ENCODE data around the gene CYTH1. TPM values are rescaled to one million over a fixed set of nuclear protein-coding genes. Genes with fewer than 3 reads are reported as not detected.

The CYTH1 gene
- total and polyA plus RNA-seq, 8 donors, result 18.3 to 34.4 (median 23.5) TPM

GRCh38 chr17:78684026-78684425 is 98.0 kb downstream of the CYTH1 start:
- DNase-seq (peak in 1 of 6 donors; percentile 10), FAIRE-seq (no peak)
- peaks cover 0 to 21% (median 4%) of the 10 kb centered on the region in 3 donors for H3K36me3 ChIP-seq

GRCh38 chr17:78683408-78683961 is 98.6 kb downstream of the CYTH1 start:
- Histone ChIP-seq H3K36me3 (peaks cover 0 to 26% (median 4%) of the 10 kb centered on the region in 3 donors), H3K27me3 (no peaks in the 10 kb centered on the region), H3K9me3 (no peaks in the 10 kb centered on the region), H3K27ac (no peak overlapping the region), H3K4me3 (no peak overlapping the region), H3K4me1 (no peaks in the 10 kb centered on the region)
- intact Hi-C loops (cut with DNase I), result no loop called here
- TF ChIP-seq, protein P1, sequence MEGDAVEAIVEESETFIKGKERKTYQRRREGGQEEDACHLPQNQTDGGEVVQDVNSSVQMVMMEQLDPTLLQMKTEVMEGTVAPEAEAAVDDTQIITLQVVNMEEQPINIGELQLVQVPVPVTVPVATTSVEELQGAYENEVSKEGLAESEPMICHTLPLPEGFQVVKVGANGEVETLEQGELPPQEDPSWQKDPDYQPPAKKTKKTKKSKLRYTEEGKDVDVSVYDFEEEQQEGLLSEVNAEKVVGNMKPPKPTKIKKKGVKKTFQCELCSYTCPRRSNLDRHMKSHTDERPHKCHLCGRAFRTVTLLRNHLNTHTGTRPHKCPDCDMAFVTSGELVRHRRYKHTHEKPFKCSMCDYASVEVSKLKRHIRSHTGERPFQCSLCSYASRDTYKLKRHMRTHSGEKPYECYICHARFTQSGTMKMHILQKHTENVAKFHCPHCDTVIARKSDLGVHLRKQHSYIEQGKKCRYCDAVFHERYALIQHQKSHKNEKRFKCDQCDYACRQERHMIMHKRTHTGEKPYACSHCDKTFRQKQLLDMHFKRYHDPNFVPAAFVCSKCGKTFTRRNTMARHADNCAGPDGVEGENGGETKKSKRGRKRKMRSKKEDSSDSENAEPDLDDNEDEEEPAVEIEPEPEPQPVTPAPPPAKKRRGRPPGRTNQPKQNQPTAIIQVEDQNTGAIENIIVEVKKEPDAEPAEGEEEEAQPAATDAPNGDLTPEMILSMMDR (IDR thresholded peaks at IDR 0.05), result no peak
- FAIRE-seq (no peak), DNase-seq (peak in 1 of 6 donors; percentile 12), ATAC-seq (no peak)
- WGBS, 2 donors, result 94 to 97% methylated on average over 5 of the region's 5 CpGs

More at GRCh38 chr17:78684026-78684425, 98.0 kb downstream of the CYTH1 start:
- no peak overlapping the region for H3K4me3 ChIP-seq
- no peaks in the 10 kb centered on the region for H3K4me1 ChIP-seq
- H3K9me3 ChIP-seq, result no peaks in the 10 kb centered on the region
- ATAC-seq, result no peak
- intact Hi-C loops (cut with DNase I), result no loop called here
- TF ChIP-seq, protein P1 (IDR thresholded peaks at IDR 0.05), result no peak
- 91 to 94% methylated on average over 6 of the region's 6 CpGs for WGBS, 2 donors
- no peak overlapping the region for H3K27ac ChIP-seq
- H3K27me3 ChIP-seq, result no peaks in the 10 kb centered on the region

GRCh38 chr17:78682363-78682762 is 99.7 kb downstream of the CYTH1 start:
- no peak for FAIRE-seq
- H3K4me3 ChIP-seq, result no peak overlapping the region
- WGBS, 2 donors, result 89 to 90% methylated on average over 2 of the region's 2 CpGs
- H3K27me3 ChIP-seq, result no peaks in the 10 kb centered on the region
- H3K4me1 ChIP-seq, result no peaks in the 10 kb centered on the region
- peaks cover 0 to 23% (median 0%) of the 10 kb centered on the region in 3 donors for H3K36me3 ChIP-seq
- ATAC-seq, result no peak
- intact Hi-C loops (cut with DNase I), result no loop called here
- no peak overlapping the region for H3K27ac ChIP-seq
- TF ChIP-seq, protein P1 (IDR thresholded peaks at IDR 0.05), result no peak
- no peaks in the 10 kb centered on the region for H3K9me3 ChIP-seq
- DNase-seq, result peak in 1 of 6 donors; percentile 21

DNA sequence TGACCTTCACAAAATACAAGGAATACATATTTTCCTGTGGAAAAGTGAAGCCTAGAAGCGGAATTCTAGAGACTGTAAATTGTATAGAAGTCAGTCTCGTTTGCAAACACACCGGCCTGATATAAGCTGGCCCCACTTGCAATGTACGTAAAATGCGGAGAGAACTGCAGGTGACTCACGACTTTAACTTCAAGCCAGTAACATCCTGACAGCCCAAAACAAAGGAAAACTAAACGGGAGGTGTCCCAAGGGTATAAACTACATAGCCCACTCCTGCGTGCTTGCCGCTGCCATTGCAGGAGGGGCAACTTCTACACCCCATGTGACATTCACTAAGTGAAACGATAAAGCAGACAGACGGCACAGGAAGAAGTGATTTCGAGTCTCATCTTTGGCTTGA is 101.6 kb downstream of the CYTH1 start:
- WGBS, 2 donors, result 87 to 92% methylated on average over 12 of the region's 12 CpGs
- intact Hi-C loops (cut with DNase I), result no loop called here
- FAIRE-seq (no peak), DNase-seq (peak in 1 of 6 donors; percentile 5), ATAC-seq (no peak)
- H3K4me3 ChIP-seq, result no peak overlapping the region
- H3K36me3 ChIP-seq, result peaks cover 0 to 42% (median 12%) of the 10 kb centered on the region in 3 donors
- no peaks in the 10 kb centered on the region for H3K4me1 ChIP-seq
- H3K27me3 ChIP-seq, result no peaks in the 10 kb centered on the region
- TF ChIP-seq, protein P1 (IDR thresholded peaks at IDR 0.05), result no peak
- no peaks in the 10 kb centered on the region for H3K9me3 ChIP-seq
- H3K27ac ChIP-seq, result no peak overlapping the region

Data from pancreas (tissue), 10 donors.